Measurements from ENCODE around the gene EPN1.

Gene EPN1

GRCh38 chr19:55680339-55681130 lies 5.5 kb downstream of the EPN1 start:
- no peak for DNase-seq

- DNase-seq: no peak
These were observed 6.4 kb downstream of the EPN1 start for GRCh38 chr19:55681131-55682092.

GRCh38 chr19:55683449-55684261 lies 8.6 kb downstream of the EPN1 start:
- no peak for DNase-seq

- no peak for DNase-seq
These were observed 10.1 kb downstream of the EPN1 start for GRCh38 chr19:55684946-55685681.

- DNase-seq: no peak
These were observed 10.8 kb downstream of the EPN1 start for GRCh38 chr19:55685776-55686175.

- no peak for DNase-seq
These were observed 11.5 kb downstream of the EPN1 start for GRCh38 chr19:55686311-55687050.

GRCh38 chr19:55687281-55688201 lies 12.5 kb downstream of the EPN1 start:
- DNase-seq: no peak

GRCh38 chr19:55688422-55689218 lies 13.6 kb downstream of the EPN1 start:
- no peak for DNase-seq

- DNase-seq: no peak
These were observed 14.5 kb downstream of the EPN1 start for GRCh38 chr19:55689411-55690108.

- no peak for DNase-seq
These were observed 15.2 kb downstream of the EPN1 start for GRCh38 chr19:55690109-55690768.

- DNase-seq: no peak
These were observed 15.9 kb downstream of the EPN1 start for GRCh38 chr19:55690769-55691545.

- DNase-seq: no peak
These were observed 16.8 kb downstream of the EPN1 start for GRCh38 chr19:55691561-55692481.

- DNase-seq: no peak
These were observed 17.7 kb downstream of the EPN1 start for GRCh38 chr19:55692681-55693081.

GRCh38 chr19:55693336-55693974 lies 18.4 kb downstream of the EPN1 start:
- DNase-seq: no peak

- no peak for DNase-seq
These were observed 19.2 kb downstream of the EPN1 start for GRCh38 chr19:55694241-55694655.

All from islet precursor cell (in vitro differentiated cells).